Esophagus squamous epithelium (tissue), 5 donors: ENCODE measurements around the gene SMIM32. TPM values are rescaled to one million over a fixed set of nuclear protein-coding genes. Genes with fewer than 3 reads are reported as not detected.

Source experiments
- DNase-seq: peaks from one replicate; lab custom pipeline; 2025; lab: John Stamatoyannopoulos, UW
- H3K27ac ChIP-seq, 4 donors: fragments of 200-600 bp; sonication (generic); one replicate each; pipeline ENCODE4 v1.5.1; 2016 to 2019; ENCODE audit warnings: mild to moderate bottlenecking in 1 of 4
- H3K27me3 ChIP-seq, 4 donors: fragments of 200-600 bp; sonication (generic); 1 replicate in 3 of 4; 2 replicates in 1 of 4; pipeline versions ENCODE4 v1.5.1 to v1.6.0; 2017 to 2021; ENCODE audit warnings: antibody characterized with exemption in 1 of 4
- H3K36me3 ChIP-seq, 3 donors: fragments of 200-600 bp; sonication (generic); one replicate each; pipeline ENCODE4 v1.5.1; 2016 to 2019
- H3K4me1 ChIP-seq, 3 donors: fragments of 200-600 bp; sonication (generic); one replicate each; pipeline ENCODE4 v1.5.1; 2017 to 2019
- H3K4me3 ChIP-seq, 4 donors: fragments of 200-600 bp; sonication (generic); 1 replicate in 3 of 4; 2 replicates in 1 of 4; pipeline ENCODE4 v1.5.1; 2016 to 2019; ENCODE audit warnings: mild to moderate bottlenecking in 2 of 4, moderate library complexity in 1 of 4
- H3K9me3 ChIP-seq, 3 donors: fragments of 200-600 bp; sonication (generic); one replicate each; pipeline ENCODE4 v1.5.1; 2016 to 2019
- POLR2A ChIP-seq, 4 donors: fragments of 450-650 bp; IDR thresholded peaks; one replicate each; pipeline ENCODE4 v1.6.1; 2017; ENCODE audit warnings: antibody characterized with exemption in 4 of 4, mild to moderate bottlenecking in 4 of 4, moderate library complexity in 3 of 4
- WGBS, 2 donors: methylation state at CpG; one replicate each; pipeline ENCODE4 v1.1.5; 2018; 5-methylcytosine and 5-hydroxymethylcytosine counted together
- intact Hi-C: fragments of 100-400 bp; cut with DNase I; formaldehyde crosslinking; loops from one replicate; pipeline ENCODE4 v1.15.0; 2022
- total RNA-seq, 4 donors: library from RNA; depleted of rRNA; stranded (reverse); fragments of >200 nt; gene quantifications; one replicate each; pipeline ENCODE4 v1.1.0, GENCODE V29; 2016
- TF ChIP-seq, protein P1 (sequence below), 6 experiments: fragments of 450-650 bp in 4 of 6; fragments of 200-600 bp in 2 of 6; sonication (generic) in 2 of 6; IDR thresholded peaks; one replicate each; pipeline ENCODE4 v1.5.1; 2016 to 2019; ENCODE audit warnings: antibody characterized with exemption in 6 of 6, mild to moderate bottlenecking in 4 of 6, moderate library complexity in 4 of 6
- donor health status: DM: yes; HTN: yes; CAD: no.

The SMIM32 gene
- total RNA-seq, 4 donors from 2014 or later = not detected

DNA sequence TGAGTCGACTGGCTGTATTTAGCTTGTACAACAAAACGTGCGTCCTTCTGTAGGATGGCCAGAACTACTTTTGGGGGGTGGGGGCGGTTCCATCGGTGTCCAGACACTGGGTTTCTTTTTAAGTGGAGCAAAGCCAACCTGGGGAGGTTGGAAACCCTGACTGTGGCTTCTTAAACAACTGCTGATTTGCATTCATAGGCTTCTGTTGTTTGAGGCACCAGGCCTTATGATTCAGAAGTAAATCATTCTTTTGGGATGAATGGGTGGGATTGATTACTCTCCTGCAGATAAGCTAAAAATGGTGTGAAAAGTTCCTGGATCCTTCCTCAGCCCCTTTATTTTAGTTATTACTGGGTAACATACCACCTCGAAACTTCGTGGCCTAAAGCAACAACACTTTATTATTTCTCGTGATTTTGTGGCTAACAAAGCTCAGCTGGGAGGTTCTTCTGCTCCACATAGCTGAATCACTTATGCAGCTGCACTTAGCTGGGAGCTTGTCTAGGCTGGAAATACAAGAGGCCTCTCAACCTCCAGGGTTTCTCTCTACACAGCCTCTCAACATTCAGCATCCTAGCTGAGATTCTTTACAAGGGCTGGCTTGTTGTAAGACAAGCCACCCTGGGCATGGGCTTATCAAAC is 12.2 kb upstream of the SMIM32 start:
- TF ChIP-seq, protein P1, sequence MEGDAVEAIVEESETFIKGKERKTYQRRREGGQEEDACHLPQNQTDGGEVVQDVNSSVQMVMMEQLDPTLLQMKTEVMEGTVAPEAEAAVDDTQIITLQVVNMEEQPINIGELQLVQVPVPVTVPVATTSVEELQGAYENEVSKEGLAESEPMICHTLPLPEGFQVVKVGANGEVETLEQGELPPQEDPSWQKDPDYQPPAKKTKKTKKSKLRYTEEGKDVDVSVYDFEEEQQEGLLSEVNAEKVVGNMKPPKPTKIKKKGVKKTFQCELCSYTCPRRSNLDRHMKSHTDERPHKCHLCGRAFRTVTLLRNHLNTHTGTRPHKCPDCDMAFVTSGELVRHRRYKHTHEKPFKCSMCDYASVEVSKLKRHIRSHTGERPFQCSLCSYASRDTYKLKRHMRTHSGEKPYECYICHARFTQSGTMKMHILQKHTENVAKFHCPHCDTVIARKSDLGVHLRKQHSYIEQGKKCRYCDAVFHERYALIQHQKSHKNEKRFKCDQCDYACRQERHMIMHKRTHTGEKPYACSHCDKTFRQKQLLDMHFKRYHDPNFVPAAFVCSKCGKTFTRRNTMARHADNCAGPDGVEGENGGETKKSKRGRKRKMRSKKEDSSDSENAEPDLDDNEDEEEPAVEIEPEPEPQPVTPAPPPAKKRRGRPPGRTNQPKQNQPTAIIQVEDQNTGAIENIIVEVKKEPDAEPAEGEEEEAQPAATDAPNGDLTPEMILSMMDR (IDR thresholded peaks at IDR 0.05) = no peak
- TF ChIP-seq POLR2A (IDR thresholded peaks at IDR 0.05) = no peak
- no peaks in the 10 kb centered on the region for H3K36me3 ChIP-seq
- H3K4me1 ChIP-seq = no peaks in the 10 kb centered on the region
- no peak overlapping the region for H3K4me3 ChIP-seq
- WGBS, 2 donors = 81 to 86% methylated on average over 6 to 8 of the region's 8 CpGs
- no peak for DNase-seq
- intact Hi-C loops = no loop called here
- H3K27me3 ChIP-seq = peaks cover 0 to 44% (median 0%) of the 10 kb centered on the region in 4 donors
- no peak overlapping the region for H3K27ac ChIP-seq
- H3K9me3 ChIP-seq = no peaks in the 10 kb centered on the region

DNA sequence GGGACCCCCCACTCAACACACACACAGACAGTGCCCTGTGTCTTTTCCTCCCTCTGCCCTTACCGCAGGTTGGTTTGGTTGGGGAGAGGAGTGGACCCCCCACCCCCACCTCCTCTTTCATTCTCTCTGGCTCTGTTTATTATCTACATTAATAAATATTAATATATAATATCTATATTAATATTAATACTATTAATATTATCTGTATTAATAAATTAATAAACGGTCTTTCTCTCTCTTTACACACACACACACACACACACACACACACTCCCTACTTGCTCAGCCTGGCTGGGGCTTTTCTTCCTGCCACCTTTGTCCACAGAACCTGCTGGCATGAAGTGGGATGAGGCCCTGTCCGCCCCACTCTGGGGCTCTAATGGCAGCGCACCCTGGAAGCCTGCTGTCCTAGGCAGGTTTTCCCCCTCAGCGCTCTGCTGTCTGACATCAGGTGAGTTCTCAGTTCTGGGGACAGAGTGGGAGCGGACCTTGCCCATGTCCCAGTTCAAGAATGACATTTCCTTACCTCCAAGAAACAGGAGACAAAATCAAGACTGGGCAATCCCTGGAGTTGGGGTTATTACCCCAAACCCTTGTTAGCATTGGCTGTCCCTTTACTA is 10.5 kb upstream of the SMIM32 start:
- H3K27me3 ChIP-seq = peaks cover 0 to 40% (median 0%) of the 10 kb centered on the region in 4 donors
- intact Hi-C loops = no loop called here
- no peak overlapping the region for H3K27ac ChIP-seq
- no peaks in the 10 kb centered on the region for H3K36me3 ChIP-seq
- no peak for DNase-seq
- no peak overlapping the region for H3K4me3 ChIP-seq
- H3K9me3 ChIP-seq = no peaks in the 10 kb centered on the region
- no peak for TF ChIP-seq POLR2A (IDR thresholded peaks at IDR 0.05)
- TF ChIP-seq, protein P1 (IDR thresholded peaks at IDR 0.05) = no peak
- no peaks in the 10 kb centered on the region for H3K4me1 ChIP-seq
- WGBS, 2 donors = 81 to 85% methylated on average over 4 to 5 of the region's 6 CpGs

DNA sequence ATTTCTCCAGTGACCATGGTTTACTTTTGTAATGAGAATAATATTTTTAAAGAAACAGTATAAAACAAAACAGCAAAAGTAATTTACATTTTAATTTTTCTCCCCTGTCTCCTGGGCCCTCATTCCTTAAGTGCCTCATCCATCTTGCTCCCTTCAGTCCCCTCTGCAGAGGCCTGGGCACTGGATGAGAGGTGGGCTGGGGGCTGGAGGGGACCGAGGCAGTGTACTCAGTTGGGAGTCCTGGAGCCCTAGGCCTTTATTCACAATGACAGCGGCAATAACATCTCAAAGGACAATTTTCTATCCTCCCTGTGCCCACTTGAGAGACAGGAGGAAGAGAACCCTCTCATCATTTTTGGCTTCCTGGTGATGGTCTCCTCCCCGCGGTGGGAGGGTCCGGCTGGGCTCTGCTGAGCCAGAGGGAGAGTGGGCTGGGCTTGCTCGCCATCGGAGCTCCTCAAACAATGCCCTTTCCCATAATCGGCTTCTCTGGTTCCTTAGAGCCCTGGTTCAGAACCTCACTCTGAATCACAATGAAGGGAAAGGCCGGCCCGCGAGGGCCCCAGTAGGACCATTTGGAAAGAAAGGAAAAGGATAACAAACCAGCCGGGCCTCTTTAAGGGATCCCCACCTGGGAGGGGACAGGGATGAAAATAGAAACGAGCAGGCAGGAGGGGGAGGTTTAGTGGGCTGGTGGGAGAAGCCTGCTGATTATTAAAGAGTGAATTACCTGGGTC is 9.7 kb upstream of the SMIM32 start:
- no peak for DNase-seq
- Histone ChIP-seq H3K36me3 (no peaks in the 10 kb centered on the region), H3K27me3 (peaks cover 0 to 32% (median 0%) of the 10 kb centered on the region in 4 donors), H3K4me1 (no peaks in the 10 kb centered on the region), H3K9me3 (no peaks in the 10 kb centered on the region), H3K4me3 (no peak overlapping the region), H3K27ac (no peak overlapping the region)
- TF ChIP-seq, protein P1 (IDR thresholded peaks at IDR 0.05) = no peak
- no peak for TF ChIP-seq POLR2A (IDR thresholded peaks at IDR 0.05)
- intact Hi-C loops = no loop called here
- 39 to 50% methylated on average over 4 to 7 of the region's 13 CpGs for whole genome bisulfite sequencing, 2 donors

DNA sequence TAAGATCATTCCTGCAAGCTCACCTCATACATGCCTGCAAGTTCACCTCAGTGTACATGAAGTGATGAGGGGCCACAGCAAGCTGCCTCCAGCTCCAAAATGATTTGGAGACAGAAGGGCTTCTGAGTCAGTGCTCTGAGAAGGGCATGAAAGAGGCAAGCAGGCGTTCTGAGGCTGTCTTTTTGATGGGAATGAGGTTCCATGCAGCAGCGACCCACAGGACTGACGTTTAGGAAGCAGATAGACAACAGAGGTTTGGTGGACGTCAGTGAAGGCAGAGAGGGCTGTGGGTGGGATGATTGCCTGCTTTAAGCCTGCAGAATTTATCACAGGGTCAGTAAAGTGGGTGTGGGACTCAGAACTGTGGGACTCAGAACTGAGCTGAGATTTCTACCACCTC is 8.9 kb upstream of the SMIM32 start:
- H3K4me3 ChIP-seq = no peak overlapping the region
- 65 to 94% methylated on average over 3 to 4 of the region's 4 CpGs for WGBS, 2 donors
- H3K4me1 ChIP-seq = no peaks in the 10 kb centered on the region
- TF ChIP-seq POLR2A (IDR thresholded peaks at IDR 0.05) = no peak
- TF ChIP-seq, protein P1 (IDR thresholded peaks at IDR 0.05) = no peak
- DNase-seq = no peak
- H3K27me3 ChIP-seq = peaks cover 0 to 31% (median 0%) of the 10 kb centered on the region in 4 donors
- H3K9me3 ChIP-seq = no peaks in the 10 kb centered on the region
- H3K36me3 ChIP-seq = no peaks in the 10 kb centered on the region
- intact Hi-C loops = no loop called here
- no peak overlapping the region for H3K27ac ChIP-seq

DNA sequence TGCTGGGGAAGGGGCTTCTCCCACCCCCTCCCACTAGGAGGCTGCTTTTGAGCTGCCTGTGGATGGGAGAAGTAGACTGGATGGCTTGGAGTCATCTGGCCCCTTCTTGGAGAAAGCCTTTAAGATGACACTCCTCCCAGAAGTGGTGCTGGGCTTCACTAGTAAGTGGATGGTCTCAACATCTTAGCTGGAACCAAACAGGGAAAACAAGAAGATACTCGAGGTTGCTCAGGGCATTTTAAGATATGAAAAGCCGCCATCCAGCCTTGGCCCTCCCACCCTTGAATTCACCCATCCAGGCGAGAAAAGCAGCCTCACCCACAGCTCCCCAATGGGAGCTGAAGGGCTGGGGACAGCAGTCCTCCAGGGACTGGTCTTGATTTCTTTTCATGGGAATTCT is 7.8 kb upstream of the SMIM32 start:
- TF ChIP-seq POLR2A (IDR thresholded peaks at IDR 0.05) = no peak
- TF ChIP-seq, protein P1 (IDR thresholded peaks at IDR 0.05) = no peak
- H3K4me3 ChIP-seq = no peak overlapping the region
- no peaks in the 10 kb centered on the region for H3K9me3 ChIP-seq
- no peak for DNase-seq
- H3K36me3 ChIP-seq = no peaks in the 10 kb centered on the region
- intact Hi-C loops = no loop called here
- H3K4me1 ChIP-seq = no peaks in the 10 kb centered on the region
- 59% methylated on average over 3 of the region's 3 CpGs; no CpG with 5 or more reads in 1 of the 2 donors for WGBS, 2 donors
- peaks cover 0 to 32% (median 0%) of the 10 kb centered on the region in 4 donors for H3K27me3 ChIP-seq
- no peak overlapping the region for H3K27ac ChIP-seq
